Right hindlimb (tissue), 1 donor: ENCODE data around the gene GPR31.

Experiments used
- DNase-seq: peaks from one replicate; pipeline ENCODE4 v3.0.0-alpha.2; 2018

GPR31 gene

DNA sequence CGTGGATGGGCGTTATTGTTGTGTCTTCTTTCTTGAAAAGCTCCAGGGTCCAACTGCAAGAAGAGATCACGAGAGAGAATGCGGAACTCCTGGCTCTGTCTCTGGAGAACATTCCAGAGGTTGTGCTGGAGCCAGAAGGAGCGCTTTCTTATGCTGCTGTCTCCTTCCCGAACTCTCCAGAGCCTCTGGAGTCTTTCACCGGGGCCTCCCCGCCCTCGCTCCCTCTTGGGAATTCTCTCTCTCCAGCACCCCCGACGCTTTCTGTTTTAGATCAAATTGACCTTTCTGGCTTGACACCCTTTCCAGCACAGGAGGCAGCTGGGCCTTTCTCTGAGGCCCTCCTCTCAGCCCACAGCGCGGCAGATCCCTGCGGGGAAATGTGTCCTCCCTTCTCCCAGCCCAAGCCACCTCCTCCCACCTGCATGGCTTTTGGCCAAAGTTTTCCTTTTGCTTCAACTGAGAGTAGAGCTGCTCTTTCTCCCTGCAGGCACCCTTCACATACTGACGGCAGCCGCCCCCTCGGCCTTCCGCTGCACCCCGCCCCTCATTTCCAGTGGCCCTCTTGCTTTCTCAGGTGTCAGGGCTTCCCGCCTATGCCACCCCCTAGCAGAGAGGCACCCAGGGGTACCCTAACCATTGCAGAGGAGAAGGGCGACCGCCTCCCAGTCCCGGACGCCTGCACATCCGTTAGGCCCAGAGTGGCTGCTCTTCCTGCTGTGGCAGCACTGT lies 41.5 kb downstream of the GPR31 start:
- no peak for DNase-seq

DNA sequence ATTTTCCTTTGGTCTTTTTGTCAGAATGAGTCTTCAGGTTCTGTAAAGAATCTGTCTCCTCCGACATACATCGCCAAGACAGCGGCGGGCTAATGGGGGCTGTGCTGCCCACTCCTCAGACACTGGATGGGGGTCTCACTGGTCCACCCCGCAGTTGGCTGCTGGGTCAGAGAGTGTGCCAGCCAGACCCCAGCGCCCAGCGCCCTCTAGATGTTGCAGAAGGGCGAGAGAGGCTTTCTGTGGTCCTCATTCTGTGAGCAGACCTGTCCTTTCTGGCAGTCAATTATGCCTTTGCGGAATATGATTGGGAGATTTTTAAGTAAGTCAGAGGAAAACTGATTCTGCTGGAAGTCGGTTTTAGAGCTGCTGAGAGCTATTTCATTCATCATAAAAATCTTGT lies 42.7 kb downstream of the GPR31 start:
- no peak for DNase-seq

DNA sequence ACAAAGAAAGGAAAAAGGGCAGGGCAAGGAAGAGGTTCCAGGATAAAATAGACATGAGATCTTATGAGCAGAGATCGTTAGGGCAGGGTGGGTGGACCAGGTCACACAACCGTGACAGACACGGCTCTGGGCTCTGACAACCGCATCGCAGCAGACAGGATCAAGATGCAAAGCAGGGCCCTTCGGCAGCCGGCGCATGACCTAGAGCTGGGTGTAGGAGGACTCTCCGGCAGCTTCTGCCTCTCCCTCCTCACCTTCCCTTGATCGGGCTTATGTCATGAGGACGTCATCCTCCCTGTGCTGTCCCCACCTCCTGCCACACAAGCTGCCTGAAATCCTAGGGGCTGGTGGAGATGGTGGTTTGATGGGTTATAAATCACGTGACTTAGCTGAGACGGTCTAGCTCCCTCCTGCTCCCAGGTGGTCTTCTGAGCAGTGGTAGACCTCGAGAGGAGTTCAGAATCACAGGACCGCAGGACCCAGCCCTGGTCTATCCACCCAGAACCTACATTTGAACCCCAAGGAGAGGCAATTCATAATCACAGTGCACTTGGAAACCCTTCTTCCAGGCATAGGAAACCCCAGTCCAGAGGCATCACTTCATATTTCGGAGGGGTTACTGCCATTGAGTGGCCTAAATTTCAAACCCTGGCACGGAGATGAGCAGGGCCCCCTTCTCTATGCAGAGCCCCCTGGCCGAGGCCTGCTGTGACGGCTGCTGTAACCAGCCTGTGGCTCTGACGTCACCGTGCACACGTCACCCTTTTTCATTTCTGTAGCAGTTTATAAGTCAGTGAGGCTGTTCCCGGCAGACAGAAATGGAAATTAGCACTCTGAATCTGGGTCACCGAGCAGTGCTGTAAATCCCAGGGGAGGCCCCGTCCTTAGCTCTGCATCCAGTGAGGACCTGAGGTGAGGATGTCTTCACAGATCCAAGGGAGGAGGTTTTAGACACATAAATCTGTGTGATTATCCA lies 43.6 kb downstream of the GPR31 start:
- DNase-seq, result no peak

DNA sequence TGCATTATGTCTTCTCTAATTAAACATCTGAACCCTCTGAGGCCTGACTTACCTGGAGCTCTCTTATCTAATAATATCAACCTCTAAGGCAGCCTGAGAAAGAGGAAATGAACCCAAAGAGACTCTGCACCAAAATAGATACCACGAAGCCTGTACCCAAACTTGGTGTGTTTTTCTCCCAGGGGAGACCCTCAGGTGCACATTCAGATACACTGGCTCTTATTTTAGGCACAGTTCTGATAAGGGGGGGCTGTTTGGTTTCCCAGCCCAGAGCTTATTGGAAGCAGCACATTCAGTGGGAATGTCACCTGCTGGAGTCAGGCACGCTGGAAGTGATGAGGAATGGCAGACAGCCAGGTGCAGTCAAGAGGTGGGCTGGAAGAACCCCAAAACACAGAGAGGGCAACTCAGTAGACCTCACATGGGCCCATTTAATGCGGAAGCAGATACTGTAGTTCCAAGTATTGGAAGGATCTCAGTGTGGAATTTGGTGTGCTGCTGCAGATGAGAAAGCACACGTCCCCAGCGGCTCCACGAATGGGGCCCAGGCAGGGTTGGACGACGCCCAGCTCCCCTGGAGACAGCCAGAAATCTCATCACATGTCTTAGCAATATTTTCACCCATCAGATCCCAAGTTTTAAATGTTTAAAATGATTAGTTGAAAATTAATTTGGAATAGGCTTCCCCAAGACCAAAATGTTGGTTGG lies 44.6 kb downstream of the GPR31 start:
- DNase-seq, result no peak

DNA sequence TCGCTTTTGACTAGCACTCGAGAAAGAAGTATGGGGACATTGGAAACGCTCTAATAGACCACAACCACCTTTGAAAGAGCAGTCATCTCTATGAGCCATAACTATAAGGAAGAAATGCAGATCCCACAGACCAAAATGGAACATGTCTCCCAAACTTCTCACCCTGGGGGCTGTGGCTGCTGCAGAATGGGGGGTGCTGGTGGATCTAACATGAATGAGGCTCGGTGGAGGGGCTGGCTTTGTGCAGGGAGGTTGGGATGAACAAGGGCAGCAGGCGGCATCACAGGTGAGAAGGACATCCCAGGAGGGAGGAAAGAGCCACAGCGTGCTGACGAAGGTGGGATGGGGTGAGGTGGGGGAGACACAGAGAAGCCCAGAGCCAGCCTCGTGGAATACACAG lies 45.4 kb downstream of the GPR31 start:
- no peak for DNase-seq

DNA sequence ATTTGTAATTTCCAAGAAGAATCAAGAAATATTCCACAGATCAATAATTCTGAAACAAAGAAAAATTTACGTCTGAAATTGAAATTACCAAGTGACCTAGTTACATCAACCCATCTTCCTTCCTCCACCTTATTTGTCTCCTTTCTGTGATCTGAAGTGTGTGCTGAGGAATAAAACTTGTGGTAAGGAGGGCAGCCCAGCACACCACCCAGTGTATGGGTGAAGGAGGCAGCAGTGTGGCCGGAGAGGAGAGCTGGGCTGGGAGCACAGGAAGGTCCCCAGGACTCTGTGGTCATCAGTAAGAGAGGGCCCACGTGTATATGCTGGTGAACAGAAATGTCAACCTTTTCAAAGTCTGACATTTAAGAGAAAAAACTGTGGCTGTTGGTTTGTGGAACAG lies 46.2 kb downstream of the GPR31 start:
- DNase-seq, result no peak

DNA sequence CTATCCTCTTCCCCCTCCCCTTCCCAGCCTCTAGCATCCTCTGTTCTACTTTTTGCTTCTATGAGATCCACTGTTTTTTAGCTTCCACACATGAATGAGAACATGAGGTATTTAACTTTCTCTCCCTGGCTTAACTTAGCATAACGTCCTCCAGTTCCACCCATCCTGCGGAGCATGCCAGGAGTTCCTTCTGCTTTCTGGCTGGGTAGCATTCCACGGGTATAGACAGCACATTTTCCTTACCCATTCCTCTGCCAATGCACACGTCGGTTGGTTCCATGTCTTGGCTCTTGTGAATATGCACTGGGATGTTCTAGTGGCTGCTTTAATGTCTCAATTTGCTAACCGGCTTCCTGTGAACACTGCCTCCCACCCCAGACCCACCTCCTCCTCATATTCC lies 48.1 kb downstream of the GPR31 start:
- DNase-seq, result no peak

DNA sequence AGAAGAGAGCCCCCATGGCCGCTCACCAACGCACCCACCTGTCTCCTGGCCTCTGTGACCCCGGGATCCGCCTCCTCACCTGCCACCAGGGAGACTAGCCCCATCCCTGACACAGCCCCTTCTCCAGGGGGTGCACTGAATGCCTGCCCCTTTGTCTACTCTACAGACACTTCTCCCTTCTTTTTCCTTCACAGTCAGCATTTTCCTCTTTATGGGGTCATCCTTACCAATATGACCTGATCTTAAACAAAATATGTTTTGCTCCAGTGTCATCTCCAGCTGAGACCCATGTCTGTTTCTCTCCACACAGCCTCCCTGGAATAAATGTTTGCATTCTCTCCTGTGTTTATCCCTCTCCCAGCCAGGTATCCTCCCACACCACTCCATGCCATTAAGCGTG lies 49.5 kb downstream of the GPR31 start:
- DNase-seq, result no peak

DNA sequence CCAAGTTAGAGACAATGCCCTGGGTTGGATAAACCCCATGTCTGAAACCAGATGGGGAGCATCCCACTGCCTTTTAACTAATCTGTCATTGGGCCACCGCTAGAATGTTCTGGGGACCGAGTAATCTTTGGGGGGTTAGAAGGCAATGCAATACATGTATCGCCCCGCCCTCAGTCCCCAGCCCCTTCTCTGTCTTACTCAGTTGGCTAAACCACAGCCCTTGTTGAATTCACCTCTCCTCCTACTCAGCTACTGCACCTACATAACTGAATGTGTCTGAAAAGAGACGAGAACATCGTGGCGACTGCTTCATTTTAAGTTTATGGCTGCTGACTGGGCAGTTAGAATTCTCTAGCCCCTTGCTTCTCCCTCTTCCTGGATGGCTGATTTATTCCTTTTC lies 50.0 kb downstream of the GPR31 start:
- DNase-seq, result no peak

DNA sequence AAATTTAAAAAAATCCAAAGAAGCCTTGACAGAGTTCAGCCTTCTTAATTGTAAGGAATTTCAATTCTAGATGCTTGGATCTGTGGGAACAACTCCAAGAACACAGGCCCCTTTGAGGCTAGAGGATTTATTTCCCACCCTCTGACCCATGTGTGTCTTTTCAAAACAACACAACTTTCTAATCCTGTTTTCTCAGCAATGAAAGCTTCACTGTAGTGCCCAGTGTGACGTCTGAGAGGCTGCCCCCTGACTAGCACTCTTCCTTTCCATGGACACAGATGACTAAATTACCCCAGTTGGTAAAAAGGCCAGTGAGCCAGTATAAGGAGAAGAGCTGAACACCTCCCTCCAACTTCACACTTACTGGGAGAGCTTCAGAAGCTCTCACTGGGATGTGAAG lies 51.4 kb downstream of the GPR31 start:
- no peak for DNase-seq
